Measurements from ENCODE around the gene RAB1A. TPM values are rescaled to one million over a fixed set of nuclear protein-coding genes. Genes with fewer than 3 reads are reported as not detected.
"Not testable (repeated sequence)": the region's sequence is repeated elsewhere in the genome, so short reads cannot be mapped to it uniquely, and the experiment has no call there.

RAB1A gene
- 100 to 1,000 TPM in 3 of 6 donors, 10 to 100 TPM in 3; 32.5 to 131 (median 109) TPM for total RNA-seq

GRCh38 chr2:65129826-65130663 lies at the start of gene RAB1A:
Gene RAB1A (minus strand): TSS chr2:65130106. CDS start chr2:65129915, 191 bp downstream.
- DNase-seq (peak; percentile 99 to 100), ATAC-seq (ENCODE audit: low FRiP score in 2 of 2) (peak; percentile 96 to 100)
- H3K27ac ChIP-seq: peak within 1 kb of the TSS; percentile 98 to 100 (median 98)
- H3K4me3 ChIP-seq: peak within 1 kb of the TSS; percentile 73 to 92 (median 86)
- 1 to 3% methylated on average over 13 to 25 of the region's 76 CpGs for WGBS, 2 donors
- no peaks in the 10 kb centered on the region for H3K36me3 ChIP-seq
- TF ChIP-seq EP300 (IDR thresholded peaks at IDR 0.05): peak in 1 of 4 donors; percentile 57
- peak; percentile 48 to 95 (median 90) for TF ChIP-seq POLR2A (IDR thresholded peaks at IDR 0.05)
- TF ChIP-seq, protein P1, sequence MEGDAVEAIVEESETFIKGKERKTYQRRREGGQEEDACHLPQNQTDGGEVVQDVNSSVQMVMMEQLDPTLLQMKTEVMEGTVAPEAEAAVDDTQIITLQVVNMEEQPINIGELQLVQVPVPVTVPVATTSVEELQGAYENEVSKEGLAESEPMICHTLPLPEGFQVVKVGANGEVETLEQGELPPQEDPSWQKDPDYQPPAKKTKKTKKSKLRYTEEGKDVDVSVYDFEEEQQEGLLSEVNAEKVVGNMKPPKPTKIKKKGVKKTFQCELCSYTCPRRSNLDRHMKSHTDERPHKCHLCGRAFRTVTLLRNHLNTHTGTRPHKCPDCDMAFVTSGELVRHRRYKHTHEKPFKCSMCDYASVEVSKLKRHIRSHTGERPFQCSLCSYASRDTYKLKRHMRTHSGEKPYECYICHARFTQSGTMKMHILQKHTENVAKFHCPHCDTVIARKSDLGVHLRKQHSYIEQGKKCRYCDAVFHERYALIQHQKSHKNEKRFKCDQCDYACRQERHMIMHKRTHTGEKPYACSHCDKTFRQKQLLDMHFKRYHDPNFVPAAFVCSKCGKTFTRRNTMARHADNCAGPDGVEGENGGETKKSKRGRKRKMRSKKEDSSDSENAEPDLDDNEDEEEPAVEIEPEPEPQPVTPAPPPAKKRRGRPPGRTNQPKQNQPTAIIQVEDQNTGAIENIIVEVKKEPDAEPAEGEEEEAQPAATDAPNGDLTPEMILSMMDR (IDR thresholded peaks at IDR 0.05): peak in 5 of 6 experiments; percentile 40 to 52 (median 46)
- TF ChIP-seq POLR2AphosphoS5 (IDR thresholded peaks at IDR 0.05): peak; percentile 96 to 97
- H3K4me1 ChIP-seq: peaks cover 32 to 37% (median 33%) of the 10 kb centered on the region in 4 donors
- no peaks in the 10 kb centered on the region for H3K27me3 ChIP-seq
- H3K9me3 ChIP-seq: no peaks in the 10 kb centered on the region

DNA sequence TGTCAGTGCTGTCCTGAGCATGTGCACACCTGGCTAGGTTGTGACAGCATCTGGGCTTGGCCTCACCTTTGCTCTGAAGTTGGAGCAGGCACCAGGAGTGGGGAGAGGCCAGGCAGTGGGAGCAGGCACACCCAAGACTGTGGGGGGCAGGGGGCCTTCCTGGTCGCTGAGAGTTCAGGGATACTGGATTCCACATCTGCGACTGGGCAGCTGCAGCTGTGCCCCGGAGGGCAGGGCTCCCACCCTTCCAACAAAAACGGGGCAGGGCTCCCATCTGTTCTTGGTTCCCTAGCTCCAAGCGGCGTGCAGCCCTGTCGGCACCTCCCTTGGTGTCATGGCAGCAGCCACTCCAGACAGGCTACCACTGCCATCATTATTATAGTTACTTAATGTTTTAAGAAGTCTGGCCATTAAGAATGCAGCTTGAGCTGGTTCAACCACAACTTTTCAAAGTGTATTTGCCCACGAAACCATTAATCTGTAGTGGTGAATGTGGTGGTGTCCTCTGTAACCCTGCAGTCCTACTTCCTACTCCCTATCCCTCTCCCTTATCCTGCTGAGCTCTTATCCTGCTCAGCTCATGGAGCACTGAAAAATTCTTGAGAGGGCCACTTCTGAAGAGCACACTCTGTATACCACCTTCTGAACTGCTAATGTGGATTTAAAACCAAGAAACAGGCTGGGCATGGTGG lies 48.0 kb upstream of the RAB1A start:
- Histone ChIP-seq H3K4me1 (no peaks in the 10 kb centered on the region), H3K9me3 (no peaks in the 10 kb centered on the region), H3K27ac (no peak overlapping the region), H3K27me3 (no peaks in the 10 kb centered on the region), H3K36me3 (no peaks in the 10 kb centered on the region), H3K4me3 (no peak overlapping the region)
- DNase-seq (peak in 1 of 2 donors; percentile 50), ATAC-seq (ENCODE audit: low FRiP score in 2 of 2) (no peak)
- TF ChIP-seq EP300 (IDR thresholded peaks at IDR 0.05) (no peak), POLR2A (IDR thresholded peaks at IDR 0.05) (no peak), POLR2AphosphoS5 (IDR thresholded peaks at IDR 0.05) (no peak)
- TF ChIP-seq, protein P1 (IDR thresholded peaks at IDR 0.05): no peak
- WGBS, 2 donors: 76 to 88% methylated on average over 5 to 8 of the region's 8 CpGs

GRCh38 chr2:65175894-65176530 lies 46.1 kb upstream of the RAB1A start:
- no peaks in the 10 kb centered on the region for H3K4me1 ChIP-seq
- H3K27me3 ChIP-seq: no peaks in the 10 kb centered on the region
- H3K4me3 ChIP-seq: no peak overlapping the region
- ATAC-seq (ENCODE audit: low FRiP score in 2 of 2): peak in 1 of 2 donors; percentile 30
- no peak overlapping the region for H3K27ac ChIP-seq
- peak in 1 of 2 donors; percentile 70 for DNase-seq
- TF ChIP-seq, protein P1 (IDR thresholded peaks at IDR 0.05): no peak
- TF ChIP-seq EP300 (IDR thresholded peaks at IDR 0.05): no peak
- TF ChIP-seq POLR2A (IDR thresholded peaks at IDR 0.05): no peak
- H3K9me3 ChIP-seq: no peaks in the 10 kb centered on the region
- no peaks in the 10 kb centered on the region for H3K36me3 ChIP-seq
- WGBS, 2 donors: 85 to 90% methylated on average over 17 to 23 of the region's 23 CpGs

GRCh38 chr2:65174031-65174430 lies 44.1 kb upstream of the RAB1A start:
- H3K4me3 ChIP-seq; H3K27ac ChIP-seq; H3K27me3 ChIP-seq; H3K4me1 ChIP-seq; H3K36me3 ChIP-seq; DNase-seq; ATAC-seq (ENCODE audit: low FRiP score in 2 of 2); H3K9me3 ChIP-seq: not testable (repeated sequence)
- 97 to 100% methylated on average over 3 of the region's 3 CpGs for WGBS, 2 donors

Measured in upper lobe of left lung (tissue), 6 donors.